AG04450 (cell line): ENCODE results near the gene STPG2. TPM values are rescaled to one million over a fixed set of nuclear protein-coding genes. Genes with fewer than 3 reads are reported as not detected.
A peak's percentile ranks its signal among the peaks of the same experiment; 100 is the strongest.

Experiments
- CTCF ChIA-PET: fragments of 300-600, 350-600 bp; formaldehyde crosslinking; extraction: SDS; loops from one replicate; lab custom pipeline; 2022; ENCODE audit warnings: antibody characterized with exemption, inconsistent platforms; lab: Charles Lee
- POLR2A ChIA-PET: fragments of 350-600 bp; formaldehyde crosslinking; extraction: SDS; loops from one replicate; lab custom pipeline; 2021; ENCODE audit warnings: antibody characterized with exemption, inconsistent platforms; lab: Yijun Ruan, JAX
- DNase-seq: peaks from one replicate; pipeline ENCODE4 v3.0.0-alpha.2; 2011; ENCODE audit warnings: low read depth, low spot score
- H3K27ac ChIP-seq: one replicate; pipeline ENCODE4 v1.5.1; 2012; ENCODE audit warnings: low read depth, low read length, control low read depth
- H3K27me3 ChIP-seq: one replicate; pipeline ENCODE4 v1.6.0; 2012; ENCODE audit warnings: low read length; ENCODE audit not compliant: control insufficient read depth, insufficient read depth
- H3K4me3 ChIP-seq: 2 replicates; pipeline ENCODE4 v1.5.1; 2011; ENCODE audit warnings: mild to moderate bottlenecking, low read depth, low read length, control low read depth
- H3K9me3 ChIP-seq: 2 replicates; pipeline ENCODE4 v1.5.1; 2012; ENCODE audit warnings: low read length; ENCODE audit not compliant: control insufficient read depth, insufficient read depth
- CTCF ChIP-seq: IDR thresholded peaks from 2 replicates; pipeline ENCODE4 v1.5.1; 2011; ENCODE audit warnings: low read depth, low read length, control low read depth, inconsistent platforms
- polyA plus RNA-seq: library from polyadenylated mRNA; depleted of rRNA; stranded (reverse); fragments of >200 nt; gene quantifications from 2 replicates; pipeline ENCODE4 v1.2.3, GENCODE V29; 2011

Gene STPG2
- polyA plus RNA-seq, 1 experiment: not detected

GRCh38 chr4:97994765-97995465 lies 148.4 kb downstream of the STPG2 start:
- no peaks in the 10 kb centered on the region for H3K27me3 ChIP-seq
- no peak overlapping the region for H3K27ac ChIP-seq
- H3K9me3 ChIP-seq: no peaks in the 10 kb centered on the region; the same call in none of the 2 replicates
- no peak for DNase-seq
- TF ChIP-seq CTCF: no peak
- H3K4me3 ChIP-seq: no peak overlapping the region
- POLR2A ChIA-PET: no interaction called here
- CTCF ChIA-PET: no interaction called here

GRCh38 chr4:97990409-97990808 lies 152.9 kb downstream of the STPG2 start:
- ChIA-PET CTCF (no interaction called here), POLR2A (no interaction called here)
- no peak for TF ChIP-seq CTCF
- H3K27me3 ChIP-seq: no peaks in the 10 kb centered on the region
- no peak overlapping the region for H3K4me3 ChIP-seq
- no peak for DNase-seq
- no peak overlapping the region for H3K27ac ChIP-seq
- H3K9me3 ChIP-seq: no peaks in the 10 kb centered on the region; the same call in none of the 2 replicates

GRCh38 chr4:97987019-97987648 lies 156.1 kb downstream of the STPG2 start:
- TF ChIP-seq CTCF: peak; percentile 12; the same call in 1 of the 2 replicates
- no peak for DNase-seq
- Histone ChIP-seq H3K9me3 (no peaks in the 10 kb centered on the region), H3K4me3 (no peak overlapping the region), H3K27me3 (no peaks in the 10 kb centered on the region), H3K27ac (no peak overlapping the region)
- ChIA-PET POLR2A (no interaction called here), CTCF (no interaction called here)

- peak; percentile 13; the same call in 1 of the 2 replicates for TF ChIP-seq CTCF
- ChIA-PET CTCF (no interaction called here), POLR2A (no interaction called here)
- H3K4me3 ChIP-seq: no peak overlapping the region
- no peaks in the 10 kb centered on the region; the same call in 1 of the 2 replicates for H3K9me3 ChIP-seq
- H3K27ac ChIP-seq: no peak overlapping the region
- DNase-seq: no peak
- no peaks in the 10 kb centered on the region for H3K27me3 ChIP-seq
Observed at GRCh38 chr4:97984545-97985131, 158.6 kb downstream of the STPG2 start.
